ENCODE results near the gene RNASE13. TPM values are rescaled to one million over a fixed set of nuclear protein-coding genes. Genes with fewer than 3 reads are reported as not detected.

Gene RNASE13
- total RNA-seq, 1 experiment from 2014 or later: not detected

DNA sequence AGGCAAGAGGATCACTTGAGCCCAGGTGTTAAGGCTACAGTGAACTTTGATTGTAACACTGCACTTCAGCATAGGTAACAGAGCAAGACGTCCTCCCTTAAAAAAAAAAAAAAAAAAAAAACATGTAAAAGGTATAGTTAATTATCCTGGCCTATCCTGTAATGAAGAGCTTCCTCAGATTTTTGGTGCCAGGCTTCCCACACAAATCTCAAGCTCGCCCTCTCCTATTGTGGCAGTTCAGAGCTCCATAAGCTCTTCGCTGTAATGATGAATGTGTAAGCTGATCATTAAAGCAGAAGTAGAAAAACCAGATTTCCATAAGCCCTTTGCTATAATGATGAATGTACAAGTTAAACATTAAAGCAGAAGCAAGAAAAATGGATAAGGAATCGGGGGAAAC is 37.5 kb downstream of the RNASE13 start:
- in situ Hi-C loops (cut with HindIII; ENCODE audit: low pct_unique_long_range_greater_than_20kb, low sequenced_read_pairs) (no loop called here), intact Hi-C loops (cut with micrococcal nuclease; ENCODE audit: unreplicated experiment) (no loop called here)
- Histone ChIP-seq H3K4me3 (ENCODE audit: low read depth in 2 of 2, low read length in 2 of 2) (no peak overlapping the region), H3K9me3 (ENCODE audit: control insufficient read depth, insufficient read depth, low read depth, low read length) (no peaks in the 10 kb centered on the region), H3K27me3 (ENCODE audit: control insufficient read depth, insufficient read depth, low read length) (no peaks in the 10 kb centered on the region), H3K36me3 (ENCODE audit: control insufficient read depth, insufficient read depth, low read length) (peaks cover 6% of the 10 kb centered on the region), H3K27ac (ENCODE audit: low read length) (no peak overlapping the region), H3K4me1 (ENCODE audit: control insufficient read depth, insufficient read depth, low read length) (no peaks in the 10 kb centered on the region)
- DNase-seq (ENCODE audit: low read depth, low spot score) (no peak), ATAC-seq (no peak)
- ChIA-PET CTCF (interaction anchor here (0.7 kb wide), 1 partner anchor 86 kb away, joined by 14 read pairs; no protein-coding TSS in a partner anchor), POLR2A (interaction anchor here (0.6 kb wide), 2 partner anchors 8 to 387 kb away, joined by 4 read pairs; no protein-coding TSS in a partner anchor)
- BruUV-seq (replicated peaks): no TSS peak
- TF ChIP-seq, protein P1, sequence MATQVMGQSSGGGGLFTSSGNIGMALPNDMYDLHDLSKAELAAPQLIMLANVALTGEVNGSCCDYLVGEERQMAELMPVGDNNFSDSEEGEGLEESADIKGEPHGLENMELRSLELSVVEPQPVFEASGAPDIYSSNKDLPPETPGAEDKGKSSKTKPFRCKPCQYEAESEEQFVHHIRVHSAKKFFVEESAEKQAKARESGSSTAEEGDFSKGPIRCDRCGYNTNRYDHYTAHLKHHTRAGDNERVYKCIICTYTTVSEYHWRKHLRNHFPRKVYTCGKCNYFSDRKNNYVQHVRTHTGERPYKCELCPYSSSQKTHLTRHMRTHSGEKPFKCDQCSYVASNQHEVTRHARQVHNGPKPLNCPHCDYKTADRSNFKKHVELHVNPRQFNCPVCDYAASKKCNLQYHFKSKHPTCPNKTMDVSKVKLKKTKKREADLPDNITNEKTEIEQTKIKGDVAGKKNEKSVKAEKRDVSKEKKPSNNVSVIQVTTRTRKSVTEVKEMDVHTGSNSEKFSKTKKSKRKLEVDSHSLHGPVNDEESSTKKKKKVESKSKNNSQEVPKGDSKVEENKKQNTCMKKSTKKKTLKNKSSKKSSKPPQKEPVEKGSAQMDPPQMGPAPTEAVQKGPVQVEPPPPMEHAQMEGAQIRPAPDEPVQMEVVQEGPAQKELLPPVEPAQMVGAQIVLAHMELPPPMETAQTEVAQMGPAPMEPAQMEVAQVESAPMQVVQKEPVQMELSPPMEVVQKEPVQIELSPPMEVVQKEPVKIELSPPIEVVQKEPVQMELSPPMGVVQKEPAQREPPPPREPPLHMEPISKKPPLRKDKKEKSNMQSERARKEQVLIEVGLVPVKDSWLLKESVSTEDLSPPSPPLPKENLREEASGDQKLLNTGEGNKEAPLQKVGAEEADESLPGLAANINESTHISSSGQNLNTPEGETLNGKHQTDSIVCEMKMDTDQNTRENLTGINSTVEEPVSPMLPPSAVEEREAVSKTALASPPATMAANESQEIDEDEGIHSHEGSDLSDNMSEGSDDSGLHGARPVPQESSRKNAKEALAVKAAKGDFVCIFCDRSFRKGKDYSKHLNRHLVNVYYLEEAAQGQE (IDR thresholded peaks at IDR 0.05; ENCODE audit: insufficient read depth in 1 of 2, low read depth in 2 of 2, low read length in 1 of 2): no peak
- TF ChIP-seq, protein P2, sequence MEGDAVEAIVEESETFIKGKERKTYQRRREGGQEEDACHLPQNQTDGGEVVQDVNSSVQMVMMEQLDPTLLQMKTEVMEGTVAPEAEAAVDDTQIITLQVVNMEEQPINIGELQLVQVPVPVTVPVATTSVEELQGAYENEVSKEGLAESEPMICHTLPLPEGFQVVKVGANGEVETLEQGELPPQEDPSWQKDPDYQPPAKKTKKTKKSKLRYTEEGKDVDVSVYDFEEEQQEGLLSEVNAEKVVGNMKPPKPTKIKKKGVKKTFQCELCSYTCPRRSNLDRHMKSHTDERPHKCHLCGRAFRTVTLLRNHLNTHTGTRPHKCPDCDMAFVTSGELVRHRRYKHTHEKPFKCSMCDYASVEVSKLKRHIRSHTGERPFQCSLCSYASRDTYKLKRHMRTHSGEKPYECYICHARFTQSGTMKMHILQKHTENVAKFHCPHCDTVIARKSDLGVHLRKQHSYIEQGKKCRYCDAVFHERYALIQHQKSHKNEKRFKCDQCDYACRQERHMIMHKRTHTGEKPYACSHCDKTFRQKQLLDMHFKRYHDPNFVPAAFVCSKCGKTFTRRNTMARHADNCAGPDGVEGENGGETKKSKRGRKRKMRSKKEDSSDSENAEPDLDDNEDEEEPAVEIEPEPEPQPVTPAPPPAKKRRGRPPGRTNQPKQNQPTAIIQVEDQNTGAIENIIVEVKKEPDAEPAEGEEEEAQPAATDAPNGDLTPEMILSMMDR (IDR thresholded peaks at IDR 0.05): no peak
- TF ChIP-seq POLR2AphosphoS5 (IDR thresholded peaks at IDR 0.05; ENCODE audit: low read depth, low read length) (no peak), SIN3A (IDR thresholded peaks at IDR 0.05; ENCODE audit: borderline replicate concordance, insufficient read depth, low read depth, low read length) (no peak), TCF7L2 (IDR thresholded peaks at IDR 0.05; ENCODE audit: low read depth, low read length) (no peak)

DNA sequence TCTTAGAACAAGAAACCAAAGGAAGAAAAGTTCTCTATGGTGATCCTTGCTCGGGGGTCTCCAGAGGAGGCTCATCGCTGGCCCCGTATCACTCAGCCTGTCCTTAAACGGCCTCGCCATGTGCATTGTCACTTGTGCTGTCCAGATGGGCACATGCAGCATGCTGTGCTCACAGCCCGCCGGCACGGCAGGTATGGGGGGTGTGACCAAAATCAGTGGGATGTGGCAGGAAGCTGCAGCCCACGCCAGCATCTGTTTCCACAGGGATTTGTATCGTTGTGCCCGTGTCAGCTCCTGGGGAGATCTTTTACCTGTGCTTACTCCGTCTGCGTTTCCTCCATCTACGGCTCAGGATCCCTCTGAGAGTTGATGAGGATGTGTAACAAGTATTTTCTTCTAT is 38.1 kb downstream of the RNASE13 start:
- Histone ChIP-seq H3K27me3 (ENCODE audit: control insufficient read depth, insufficient read depth, low read length) (no peaks in the 10 kb centered on the region), H3K27ac (ENCODE audit: low read length) (no peak overlapping the region), H3K9me3 (ENCODE audit: control insufficient read depth, insufficient read depth, low read depth, low read length) (no peaks in the 10 kb centered on the region), H3K36me3 (ENCODE audit: control insufficient read depth, insufficient read depth, low read length) (peaks cover 6% of the 10 kb centered on the region), H3K4me1 (ENCODE audit: control insufficient read depth, insufficient read depth, low read length) (peaks cover 2% of the 10 kb centered on the region; the same call in 1 of the 2 replicates), H3K4me3 (ENCODE audit: low read depth in 2 of 2, low read length in 2 of 2) (no peak overlapping the region)
- TF ChIP-seq, protein P2 (IDR thresholded peaks at IDR 0.05): no peak
- TF ChIP-seq SIN3A (IDR thresholded peaks at IDR 0.05; ENCODE audit: borderline replicate concordance, insufficient read depth, low read depth, low read length) (no peak), TCF7L2 (IDR thresholded peaks at IDR 0.05; ENCODE audit: low read depth, low read length) (no peak), POLR2AphosphoS5 (IDR thresholded peaks at IDR 0.05; ENCODE audit: low read depth, low read length) (no peak)
- TF ChIP-seq, protein P1 (IDR thresholded peaks at IDR 0.05; ENCODE audit: insufficient read depth in 1 of 2, low read depth in 2 of 2, low read length in 1 of 2): no peak
- no TSS peak for BruUV-seq (replicated peaks)
- ChIA-PET CTCF (no interaction called here), POLR2A (interaction anchor here (0.6 kb wide), 1 partner anchor 9 kb away, joined by 4 read pairs; no protein-coding TSS in a partner anchor)
- intact Hi-C loops (cut with micrococcal nuclease; ENCODE audit: unreplicated experiment): no loop called here
- in situ Hi-C loops (cut with HindIII; ENCODE audit: low pct_unique_long_range_greater_than_20kb, low sequenced_read_pairs): no loop called here
- DNase-seq (ENCODE audit: low read depth, low spot score) (no peak), ATAC-seq (no peak)

All from Panc1 (cell line).